Measurements from ENCODE around the gene HLA-DRA. TPM values are rescaled to one million over a fixed set of nuclear protein-coding genes. Genes with fewer than 3 reads are reported as not detected.

Gene HLA-DRA
- total RNA-seq, 4 donors from 2014 or later, result 126 to 261 (median 220) TPM

DNA sequence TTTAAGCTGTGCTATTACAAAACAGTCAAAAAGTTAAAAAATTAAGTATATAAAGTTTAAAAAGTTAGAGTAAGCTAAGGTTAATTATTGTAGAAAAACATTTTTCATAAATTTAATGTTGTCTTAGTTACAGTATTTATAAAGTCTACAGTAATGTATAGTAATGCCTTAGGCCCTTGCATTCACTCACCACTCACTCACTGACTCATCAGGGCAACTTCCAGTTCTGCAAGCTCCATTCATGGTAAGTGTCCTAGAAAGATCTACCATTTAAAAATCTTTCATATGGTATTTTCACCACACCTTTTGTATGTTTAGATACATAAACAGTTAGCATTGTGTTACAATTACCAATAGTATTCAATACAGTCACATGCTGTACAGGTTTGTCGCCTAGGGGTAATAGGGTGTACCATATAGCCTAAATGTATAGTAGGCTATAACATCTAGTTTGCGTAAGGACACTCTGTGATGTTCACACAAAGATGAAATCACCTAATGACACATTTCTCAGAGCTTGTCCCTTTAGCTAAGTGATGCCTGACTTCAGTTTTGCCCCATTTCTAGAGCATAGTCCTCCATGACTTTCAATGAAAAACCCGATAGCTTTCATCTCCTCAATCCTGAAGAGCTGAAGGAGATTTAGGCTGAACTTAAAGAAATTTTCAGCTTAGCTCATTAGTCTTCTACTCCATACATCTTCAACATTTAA, 14.9 kb upstream of the HLA-DRA start:
- no peak overlapping the region for H3K27ac ChIP-seq
- WGBS, result 94% methylated on average over 3 of the region's 3 CpGs
- peaks cover 9% of the 10 kb centered on the region for H3K27me3 ChIP-seq

DNA sequence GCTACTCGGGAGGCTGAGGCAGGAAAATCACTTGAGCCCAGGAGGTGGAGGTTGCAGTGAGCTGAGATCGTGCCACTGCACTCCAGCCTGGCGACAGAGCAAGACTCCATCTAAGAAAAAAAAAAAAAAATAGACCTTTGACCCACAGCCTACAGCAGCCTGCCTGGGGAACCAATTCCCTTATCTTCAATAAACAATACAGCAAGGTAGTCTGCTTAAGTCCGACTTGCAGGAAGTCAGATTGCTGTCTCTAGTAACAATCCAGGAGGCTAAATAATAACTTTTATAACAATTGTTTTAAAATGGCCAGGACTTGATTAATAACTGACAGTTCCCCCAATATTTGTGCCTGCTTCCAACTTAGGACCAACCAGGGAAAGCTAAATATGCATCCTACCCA, 13.3 kb upstream of the HLA-DRA start:
- no peak overlapping the region for H3K27ac ChIP-seq
- no peaks in the 10 kb centered on the region for H3K9me3 ChIP-seq
- H3K4me1 ChIP-seq, result peaks cover 3% of the 10 kb centered on the region
- no peaks in the 10 kb centered on the region for H3K36me3 ChIP-seq
- H3K27me3 ChIP-seq, result peaks cover 6% of the 10 kb centered on the region
- TF ChIP-seq EP300 (IDR thresholded peaks at IDR 0.05) (no peak), POLR2AphosphoS5 (IDR thresholded peaks at IDR 0.05) (no peak), POLR2A (IDR thresholded peaks at IDR 0.05) (no peak)
- TF ChIP-seq, protein P1, sequence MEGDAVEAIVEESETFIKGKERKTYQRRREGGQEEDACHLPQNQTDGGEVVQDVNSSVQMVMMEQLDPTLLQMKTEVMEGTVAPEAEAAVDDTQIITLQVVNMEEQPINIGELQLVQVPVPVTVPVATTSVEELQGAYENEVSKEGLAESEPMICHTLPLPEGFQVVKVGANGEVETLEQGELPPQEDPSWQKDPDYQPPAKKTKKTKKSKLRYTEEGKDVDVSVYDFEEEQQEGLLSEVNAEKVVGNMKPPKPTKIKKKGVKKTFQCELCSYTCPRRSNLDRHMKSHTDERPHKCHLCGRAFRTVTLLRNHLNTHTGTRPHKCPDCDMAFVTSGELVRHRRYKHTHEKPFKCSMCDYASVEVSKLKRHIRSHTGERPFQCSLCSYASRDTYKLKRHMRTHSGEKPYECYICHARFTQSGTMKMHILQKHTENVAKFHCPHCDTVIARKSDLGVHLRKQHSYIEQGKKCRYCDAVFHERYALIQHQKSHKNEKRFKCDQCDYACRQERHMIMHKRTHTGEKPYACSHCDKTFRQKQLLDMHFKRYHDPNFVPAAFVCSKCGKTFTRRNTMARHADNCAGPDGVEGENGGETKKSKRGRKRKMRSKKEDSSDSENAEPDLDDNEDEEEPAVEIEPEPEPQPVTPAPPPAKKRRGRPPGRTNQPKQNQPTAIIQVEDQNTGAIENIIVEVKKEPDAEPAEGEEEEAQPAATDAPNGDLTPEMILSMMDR (IDR thresholded peaks at IDR 0.05), result no peak
- no peak for DNase-seq (ENCODE audit: low spot score in 2 of 2)
- WGBS, result 84% methylated on average over 4 of the region's 4 CpGs
- no peak overlapping the region for H3K4me3 ChIP-seq

More for the DNA sequence above, 14.9 kb upstream of the HLA-DRA start:
- Histone ChIP-seq H3K4me1 (peaks cover 3% of the 10 kb centered on the region), H3K36me3 (no peaks in the 10 kb centered on the region), H3K4me3 (no peak overlapping the region), H3K9me3 (no peaks in the 10 kb centered on the region)
- DNase-seq (ENCODE audit: low spot score in 2 of 2), result no peak
- TF ChIP-seq POLR2A (IDR thresholded peaks at IDR 0.05), result no peak
- TF ChIP-seq POLR2AphosphoS5 (IDR thresholded peaks at IDR 0.05), result no peak
- TF ChIP-seq EP300 (IDR thresholded peaks at IDR 0.05), result no peak
- TF ChIP-seq, protein P1 (IDR thresholded peaks at IDR 0.05), result no peak

DNA sequence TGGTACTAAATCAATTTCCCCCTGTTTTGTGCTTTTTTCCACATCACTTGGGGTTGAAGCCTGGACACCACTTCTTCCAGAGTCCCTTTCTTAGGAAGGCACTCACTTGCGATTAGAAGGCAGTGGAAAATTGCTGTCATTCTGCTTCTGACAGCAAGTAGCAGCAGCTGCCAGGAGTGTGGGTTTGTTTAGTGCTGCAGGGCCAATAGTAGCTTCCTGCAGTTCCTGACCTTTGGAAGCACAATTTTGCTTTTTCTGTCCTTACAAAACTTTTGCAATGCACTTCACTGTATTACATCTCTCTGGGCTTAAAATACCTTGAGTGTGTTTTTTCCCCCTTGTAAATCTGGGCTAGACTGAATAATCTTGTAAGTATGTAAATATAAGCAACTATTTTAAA, 12.5 kb upstream of the HLA-DRA start:
- no peak overlapping the region for H3K4me3 ChIP-seq
- no peaks in the 10 kb centered on the region for H3K36me3 ChIP-seq
- no peak for DNase-seq (ENCODE audit: low spot score in 2 of 2)
- H3K4me1 ChIP-seq, result peaks cover 3% of the 10 kb centered on the region
- peaks cover 2% of the 10 kb centered on the region for H3K27me3 ChIP-seq
- 18% methylated on average over 1 of the region's 1 CpG for WGBS
- H3K27ac ChIP-seq, result no peak overlapping the region
- TF ChIP-seq POLR2AphosphoS5 (IDR thresholded peaks at IDR 0.05) (no peak), POLR2A (IDR thresholded peaks at IDR 0.05) (no peak), EP300 (IDR thresholded peaks at IDR 0.05) (no peak)
- TF ChIP-seq, protein P1 (IDR thresholded peaks at IDR 0.05), result no peak
- H3K9me3 ChIP-seq, result no peaks in the 10 kb centered on the region

DNA sequence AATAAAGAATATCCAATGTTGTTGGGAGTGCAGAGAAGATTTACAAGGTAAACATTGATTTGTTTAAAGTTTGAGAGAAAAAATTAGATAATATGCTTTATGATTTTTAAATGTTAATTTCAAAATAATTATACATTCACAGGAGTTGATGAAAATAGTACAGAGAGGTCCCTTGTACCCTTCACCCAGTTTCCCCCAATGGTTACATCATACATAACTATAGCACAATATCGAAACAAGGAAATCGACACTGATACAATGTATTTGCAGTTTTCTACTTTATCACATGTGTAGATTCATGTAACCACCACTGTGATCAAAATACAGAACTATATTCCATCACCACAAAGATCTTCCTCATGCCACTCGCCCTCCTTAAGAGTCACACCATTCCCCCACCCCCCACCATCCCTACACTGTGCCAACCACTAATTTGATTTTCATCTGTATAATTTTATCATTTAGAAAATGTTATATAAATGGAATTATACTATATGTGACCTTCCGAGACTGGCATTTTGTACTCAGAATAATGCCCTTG, 11.7 kb upstream of the HLA-DRA start:
- TF ChIP-seq, protein P1 (IDR thresholded peaks at IDR 0.05), result no peak
- TF ChIP-seq EP300 (IDR thresholded peaks at IDR 0.05) (no peak), POLR2AphosphoS5 (IDR thresholded peaks at IDR 0.05) (no peak), POLR2A (IDR thresholded peaks at IDR 0.05) (no peak)
- no peak overlapping the region for H3K4me3 ChIP-seq
- DNase-seq (ENCODE audit: low spot score in 2 of 2), result no peak
- H3K9me3 ChIP-seq, result no peaks in the 10 kb centered on the region
- H3K27me3 ChIP-seq, result peaks cover 2% of the 10 kb centered on the region
- whole genome bisulfite sequencing, result 94% methylated on average over 4 of the region's 4 CpGs
- H3K27ac ChIP-seq, result no peak overlapping the region
- peaks cover 3% of the 10 kb centered on the region for H3K4me1 ChIP-seq
- no peaks in the 10 kb centered on the region for H3K36me3 ChIP-seq

DNA sequence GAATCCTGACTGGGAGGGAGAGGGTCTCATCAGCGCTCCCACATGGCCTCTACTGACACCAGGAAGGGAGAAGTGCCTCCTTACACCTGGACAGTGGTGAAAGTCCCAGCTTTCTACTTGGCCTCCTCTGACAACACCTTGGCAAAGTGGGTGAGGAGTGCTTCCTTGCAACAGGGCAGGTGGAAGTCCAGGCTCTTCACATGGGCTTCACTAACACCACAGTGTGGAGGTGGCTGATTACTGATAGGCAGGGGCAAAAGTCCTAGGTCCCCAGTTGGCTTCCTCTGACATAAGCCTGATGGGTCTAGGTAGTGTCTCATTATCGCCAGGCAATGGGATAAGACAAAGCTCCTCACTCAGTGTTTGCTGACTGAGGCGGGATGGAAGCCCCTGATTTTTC, 9.5 kb upstream of the HLA-DRA start:
- 94% methylated on average over 2 of the region's 3 CpGs for WGBS
- peaks cover 3% of the 10 kb centered on the region for H3K4me1 ChIP-seq
- H3K4me3 ChIP-seq, result no peak overlapping the region
- H3K9me3 ChIP-seq, result no peaks in the 10 kb centered on the region
- peaks cover 2% of the 10 kb centered on the region for H3K27me3 ChIP-seq
- H3K36me3 ChIP-seq, result no peaks in the 10 kb centered on the region
- TF ChIP-seq EP300 (IDR thresholded peaks at IDR 0.05), result no peak
- TF ChIP-seq, protein P1 (IDR thresholded peaks at IDR 0.05), result no peak
- no peak for TF ChIP-seq POLR2AphosphoS5 (IDR thresholded peaks at IDR 0.05)
- TF ChIP-seq POLR2A (IDR thresholded peaks at IDR 0.05), result no peak
- DNase-seq (ENCODE audit: low spot score in 2 of 2), result no peak
- no peak overlapping the region for H3K27ac ChIP-seq
